ENCODE measurements around the gene CYB5D1.

The CYB5D1 gene

DNA sequence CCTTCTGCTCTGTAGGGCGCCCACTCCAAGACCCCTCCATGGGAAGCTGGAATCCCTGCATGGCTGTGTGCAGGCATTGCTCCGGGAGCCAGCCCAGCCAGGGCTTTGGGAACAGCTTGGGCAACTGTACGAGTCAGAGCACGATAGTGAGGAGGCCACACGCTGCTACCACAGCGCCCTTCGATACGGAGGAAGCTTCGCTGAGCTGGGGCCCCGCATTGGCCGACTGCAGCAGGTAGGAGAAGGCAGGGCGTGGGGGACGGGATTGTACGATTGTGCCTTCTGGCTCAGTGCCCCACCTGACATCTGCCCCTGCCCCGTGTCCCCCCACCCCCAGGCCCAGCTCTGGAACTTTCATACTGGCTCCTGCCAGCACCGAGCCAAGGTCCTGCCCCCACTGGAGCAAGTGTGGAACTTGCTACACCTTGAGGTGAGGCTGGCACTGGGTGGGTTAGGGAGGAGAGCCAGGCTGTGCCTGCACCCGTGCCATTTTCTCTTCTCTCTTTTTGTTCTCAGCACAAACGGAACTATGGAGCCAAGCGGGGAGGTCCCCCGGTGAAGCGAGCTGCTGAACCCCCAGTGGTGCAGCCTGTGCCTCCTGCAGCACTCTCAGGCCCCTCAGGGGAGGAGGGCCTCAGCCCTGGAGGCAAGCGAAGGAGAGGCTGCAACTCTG, 11.6 kb upstream of the CYB5D1 start:
- H3K36me3 Mint-ChIP-seq: peaks cover 2% of the 10 kb centered on the region

DNA sequence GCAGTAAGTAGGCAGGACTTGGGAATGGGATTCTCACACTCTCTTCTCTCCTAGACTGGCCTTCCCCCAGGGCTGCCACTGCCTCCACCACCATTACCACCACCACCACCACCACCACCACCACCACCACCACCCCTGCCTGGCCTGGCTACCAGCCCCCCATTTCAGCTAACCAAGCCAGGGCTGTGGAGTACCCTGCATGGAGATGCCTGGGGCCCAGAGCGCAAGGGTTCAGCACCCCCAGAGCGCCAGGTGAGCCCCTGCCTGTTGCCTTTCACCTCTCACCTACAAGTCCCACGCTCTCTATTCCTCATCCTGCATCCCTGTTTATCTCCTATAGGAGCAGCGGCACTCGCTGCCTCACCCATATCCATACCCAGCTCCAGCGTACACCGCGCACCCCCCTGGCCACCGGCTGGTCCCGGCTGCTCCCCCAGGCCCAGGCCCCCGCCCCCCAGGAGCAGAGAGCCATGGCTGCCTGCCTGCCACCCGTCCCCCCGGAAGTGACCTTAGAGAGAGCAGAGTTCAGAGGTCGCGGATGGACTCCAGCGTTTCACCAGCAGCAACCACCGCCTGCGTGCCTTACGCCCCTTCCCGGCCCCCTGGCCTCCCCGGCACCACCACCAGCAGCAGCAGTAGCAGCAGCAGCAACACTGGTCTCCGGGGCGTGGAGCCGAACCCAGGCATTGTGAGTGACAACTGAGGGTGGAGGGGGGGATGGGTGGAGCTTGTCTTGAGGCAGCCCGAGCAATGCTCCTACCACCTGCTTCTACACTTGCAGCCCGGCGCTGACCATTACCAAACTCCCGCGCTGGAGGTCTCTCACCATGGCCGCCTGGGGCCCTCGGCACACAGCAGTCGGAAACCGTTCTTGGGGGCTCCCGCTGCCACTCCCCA, 10.8 kb upstream of the CYB5D1 start:
- no peaks in the 10 kb centered on the region for H3K9me3 Mint-ChIP-seq (ENCODE audit: low read depth)
- peaks cover 2% of the 10 kb centered on the region for H3K36me3 Mint-ChIP-seq
- peak overlapping the region; percentile 95 for H3K4me3 Mint-ChIP-seq
- peak overlapping the region; percentile 66 for H3K27ac Mint-ChIP-seq
- peaks cover 34% of the 10 kb centered on the region for H3K4me1 Mint-ChIP-seq (ENCODE audit: low read depth)
- H3K27me3 Mint-ChIP-seq: no peaks in the 10 kb centered on the region

More for the DNA sequence above, 11.6 kb upstream of the CYB5D1 start:
- Mint-ChIP-seq H3K4me1 (ENCODE audit: low read depth) (peaks cover 30% of the 10 kb centered on the region), H3K4me3 (peak overlapping the region; percentile 95), H3K27me3 (no peaks in the 10 kb centered on the region), H3K27ac (peak overlapping the region; percentile 66), H3K9me3 (ENCODE audit: low read depth) (no peaks in the 10 kb centered on the region)

DNA sequence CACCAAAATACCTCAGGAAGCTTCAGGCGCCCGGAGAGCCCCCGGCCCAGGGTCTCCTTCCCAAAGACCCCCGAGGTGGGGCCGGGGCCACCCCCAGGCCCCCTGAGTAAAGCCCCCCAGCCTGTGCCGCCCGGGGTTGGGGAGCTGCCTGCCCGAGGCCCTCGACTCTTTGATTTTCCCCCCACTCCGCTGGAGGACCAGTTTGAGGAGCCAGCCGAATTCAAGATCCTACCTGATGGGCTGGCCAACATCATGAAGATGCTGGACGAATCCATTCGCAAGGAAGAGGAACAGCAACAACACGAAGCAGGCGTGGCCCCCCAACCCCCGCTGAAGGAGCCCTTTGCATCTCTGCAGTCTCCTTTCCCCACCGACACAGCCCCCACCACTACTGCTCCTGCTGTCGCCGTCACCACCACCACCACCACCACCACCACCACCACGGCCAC, 9.6 kb upstream of the CYB5D1 start:
- Mint-ChIP-seq H3K9me3 (ENCODE audit: low read depth) (no peaks in the 10 kb centered on the region), H3K4me3 (peak overlapping the region; percentile 58), H3K4me1 (ENCODE audit: low read depth) (peaks cover 35% of the 10 kb centered on the region), H3K27me3 (no peaks in the 10 kb centered on the region), H3K36me3 (peaks cover 2% of the 10 kb centered on the region), H3K27ac (no peak overlapping the region)

DNA sequence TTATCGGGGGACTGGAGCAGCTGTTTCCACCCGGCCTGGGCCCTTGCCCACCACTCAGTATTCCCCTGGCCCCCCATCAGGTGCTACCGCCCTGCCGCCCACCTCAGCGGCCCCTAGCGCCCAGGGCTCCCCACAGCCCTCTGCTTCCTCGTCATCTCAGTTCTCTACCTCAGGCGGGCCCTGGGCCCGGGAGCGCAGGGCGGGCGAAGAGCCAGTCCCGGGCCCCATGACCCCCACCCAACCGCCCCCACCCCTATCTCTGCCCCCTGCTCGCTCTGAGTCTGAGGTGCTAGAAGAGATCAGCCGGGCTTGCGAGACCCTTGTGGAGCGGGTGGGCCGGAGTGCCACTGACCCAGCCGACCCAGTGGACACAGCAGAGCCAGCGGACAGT, 9.1 kb upstream of the CYB5D1 start:
- H3K4me1 Mint-ChIP-seq (ENCODE audit: low read depth): peaks cover 36% of the 10 kb centered on the region
- no peaks in the 10 kb centered on the region for H3K9me3 Mint-ChIP-seq (ENCODE audit: low read depth)
- H3K27me3 Mint-ChIP-seq: no peaks in the 10 kb centered on the region
- no peak overlapping the region for H3K4me3 Mint-ChIP-seq
- H3K36me3 Mint-ChIP-seq: peaks cover 2% of the 10 kb centered on the region
- no peak overlapping the region for H3K27ac Mint-ChIP-seq

DNA sequence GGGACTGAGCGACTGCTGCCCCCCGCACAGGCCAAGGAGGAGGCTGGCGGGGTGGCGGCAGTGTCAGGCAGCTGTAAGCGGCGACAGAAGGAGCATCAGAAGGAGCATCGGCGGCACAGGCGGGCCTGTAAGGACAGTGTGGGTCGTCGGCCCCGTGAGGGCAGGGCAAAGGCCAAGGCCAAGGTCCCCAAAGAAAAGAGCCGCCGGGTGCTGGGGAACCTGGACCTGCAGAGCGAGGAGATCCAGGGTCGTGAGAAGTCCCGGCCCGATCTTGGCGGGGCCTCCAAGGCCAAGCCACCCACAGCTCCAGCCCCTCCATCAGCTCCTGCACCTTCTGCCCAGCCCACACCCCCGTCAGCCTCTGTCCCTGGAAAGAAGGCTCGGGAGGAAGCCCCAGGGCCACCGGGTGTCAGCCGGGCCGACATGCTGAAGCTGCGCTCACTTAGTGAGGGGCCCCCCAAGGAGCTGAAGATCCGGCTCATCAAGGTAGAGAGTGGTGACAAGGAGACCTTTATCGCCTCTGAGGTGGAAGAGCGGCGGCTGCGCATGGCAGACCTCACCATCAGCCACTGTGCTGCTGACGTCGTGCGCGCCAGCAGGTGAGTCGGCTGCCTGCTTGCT, 8.6 kb upstream of the CYB5D1 start:
- peaks cover 4% of the 10 kb centered on the region for H3K36me3 Mint-ChIP-seq
- no peaks in the 10 kb centered on the region for H3K9me3 Mint-ChIP-seq (ENCODE audit: low read depth)
- peak overlapping the region; percentile 76 for H3K4me3 Mint-ChIP-seq
- no peak overlapping the region for H3K27ac Mint-ChIP-seq
- H3K4me1 Mint-ChIP-seq (ENCODE audit: low read depth): peaks cover 39% of the 10 kb centered on the region
- H3K27me3 Mint-ChIP-seq: no peaks in the 10 kb centered on the region

DNA sequence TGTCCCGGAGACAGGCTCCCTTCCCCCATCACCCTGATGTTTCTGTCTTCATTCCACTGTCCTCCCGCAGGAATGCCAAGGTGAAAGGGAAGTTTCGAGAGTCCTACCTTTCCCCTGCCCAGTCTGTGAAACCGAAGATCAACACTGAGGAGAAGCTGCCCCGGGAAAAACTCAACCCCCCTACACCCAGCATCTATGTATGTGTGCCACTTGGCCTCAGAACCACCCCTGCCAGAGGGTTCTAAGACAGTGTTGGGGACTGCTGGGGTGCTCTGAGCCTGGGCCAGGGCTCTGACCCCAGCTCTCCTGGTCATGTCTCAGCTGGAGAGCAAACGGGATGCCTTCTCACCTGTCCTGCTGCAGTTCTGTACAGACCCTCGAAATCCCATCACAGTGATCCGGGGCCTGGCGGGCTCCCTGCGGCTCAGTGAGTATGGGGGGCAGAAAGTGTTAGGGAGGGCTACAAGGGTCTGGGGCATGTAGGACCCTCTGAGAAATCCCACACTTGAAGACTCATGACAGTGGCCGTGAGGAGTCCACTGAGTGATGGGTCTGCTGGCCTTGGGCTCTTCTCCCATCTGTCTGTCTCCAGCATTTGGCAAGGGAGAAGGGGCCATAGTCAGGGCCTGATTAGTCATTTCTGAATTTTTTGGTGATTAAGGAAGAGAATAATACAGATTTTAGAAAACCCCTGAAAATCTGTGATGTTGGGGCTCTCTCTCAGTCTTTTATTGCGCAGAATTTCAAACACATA, 7.9 kb upstream of the CYB5D1 start:
- Mint-ChIP-seq H3K9me3 (ENCODE audit: low read depth) (no peaks in the 10 kb centered on the region), H3K4me1 (ENCODE audit: low read depth) (peaks cover 39% of the 10 kb centered on the region), H3K36me3 (peaks cover 4% of the 10 kb centered on the region), H3K27me3 (no peaks in the 10 kb centered on the region), H3K4me3 (peak overlapping the region; percentile 76), H3K27ac (peak overlapping the region; percentile 82)

DNA sequence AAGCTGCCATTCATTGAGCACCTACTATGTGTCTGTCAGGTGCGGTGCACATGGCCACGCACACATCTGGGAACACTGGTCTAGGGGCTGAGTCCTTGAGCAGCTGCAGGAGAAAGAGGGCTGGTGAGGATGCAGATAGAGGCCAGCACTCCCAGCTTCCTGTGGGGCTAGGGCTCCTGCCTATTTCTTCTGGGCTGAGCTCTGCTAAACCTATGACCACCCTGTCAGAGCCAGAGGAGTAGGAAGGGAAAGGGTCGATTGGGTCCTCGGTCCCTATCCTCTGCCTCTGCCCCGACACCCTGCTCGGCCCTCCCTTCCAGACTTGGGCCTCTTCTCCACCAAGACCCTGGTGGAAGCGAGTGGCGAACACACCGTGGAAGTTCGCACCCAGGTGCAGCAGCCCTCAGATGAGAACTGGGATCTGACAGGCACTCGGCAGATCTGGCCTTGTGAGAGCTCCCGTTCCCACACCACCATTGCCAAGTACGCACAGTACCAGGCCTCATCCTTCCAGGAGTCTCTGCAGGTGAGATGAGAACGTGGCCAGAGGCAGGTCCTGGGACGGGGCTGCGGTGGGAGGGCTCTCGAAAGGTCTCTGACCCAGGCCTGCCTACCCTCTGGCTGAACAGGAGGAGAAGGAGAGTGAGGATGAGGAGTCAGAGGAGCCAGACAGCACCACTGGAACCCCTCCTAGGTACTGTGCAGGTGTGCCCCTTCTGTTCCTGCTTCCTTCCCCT, 6.9 kb upstream of the CYB5D1 start:
- H3K36me3 Mint-ChIP-seq: peaks cover 5% of the 10 kb centered on the region
- peaks cover 39% of the 10 kb centered on the region for H3K4me1 Mint-ChIP-seq (ENCODE audit: low read depth)

DNA sequence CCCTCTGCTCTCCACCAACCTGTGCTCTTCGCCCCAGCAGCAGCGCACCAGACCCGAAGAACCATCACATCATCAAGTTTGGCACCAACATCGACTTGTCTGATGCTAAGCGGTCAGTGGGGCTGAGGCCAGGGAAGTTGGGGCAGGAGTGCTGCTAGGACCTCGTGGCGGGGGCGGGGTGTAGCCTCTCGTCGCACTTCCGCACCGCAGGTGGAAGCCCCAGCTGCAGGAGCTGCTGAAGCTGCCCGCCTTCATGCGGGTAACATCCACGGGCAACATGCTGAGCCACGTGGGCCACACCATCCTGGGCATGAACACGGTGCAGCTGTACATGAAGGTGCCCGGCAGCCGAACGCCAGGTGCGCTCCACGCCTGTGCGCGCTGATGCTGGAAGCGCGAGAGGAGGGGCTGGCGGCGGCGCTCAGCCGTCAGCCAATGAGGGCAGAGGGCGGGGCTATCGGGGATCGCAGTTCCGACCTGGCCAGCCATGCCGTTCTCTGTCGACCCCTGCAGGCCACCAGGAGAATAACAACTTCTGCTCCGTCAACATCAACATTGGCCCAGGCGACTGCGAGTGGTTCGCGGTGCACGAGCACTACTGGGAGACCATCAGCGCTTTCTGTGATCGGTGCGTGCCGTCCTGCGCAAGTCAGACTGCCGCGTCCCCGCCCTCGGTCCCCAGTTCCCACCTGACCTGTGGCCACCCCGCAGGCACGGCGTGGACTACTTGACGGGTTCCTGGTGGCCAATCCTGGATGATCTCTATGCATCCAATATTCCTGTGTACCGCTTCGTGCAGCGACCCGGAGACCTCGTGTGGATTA, 6.2 kb upstream of the CYB5D1 start:
- peak overlapping the region; percentile 76 for H3K4me3 Mint-ChIP-seq
- no peaks in the 10 kb centered on the region for H3K27me3 Mint-ChIP-seq
- H3K36me3 Mint-ChIP-seq: peaks cover 5% of the 10 kb centered on the region
- peaks cover 36% of the 10 kb centered on the region for H3K4me1 Mint-ChIP-seq (ENCODE audit: low read depth)
- no peaks in the 10 kb centered on the region for H3K9me3 Mint-ChIP-seq (ENCODE audit: low read depth)
- peak overlapping the region; percentile 4 for H3K27ac Mint-ChIP-seq

More for the DNA sequence above, 6.9 kb upstream of the CYB5D1 start:
- Mint-ChIP-seq H3K4me3 (peak overlapping the region; percentile 76), H3K9me3 (ENCODE audit: low read depth) (no peaks in the 10 kb centered on the region), H3K27me3 (no peaks in the 10 kb centered on the region), H3K27ac (peak overlapping the region; percentile 77)

DNA sequence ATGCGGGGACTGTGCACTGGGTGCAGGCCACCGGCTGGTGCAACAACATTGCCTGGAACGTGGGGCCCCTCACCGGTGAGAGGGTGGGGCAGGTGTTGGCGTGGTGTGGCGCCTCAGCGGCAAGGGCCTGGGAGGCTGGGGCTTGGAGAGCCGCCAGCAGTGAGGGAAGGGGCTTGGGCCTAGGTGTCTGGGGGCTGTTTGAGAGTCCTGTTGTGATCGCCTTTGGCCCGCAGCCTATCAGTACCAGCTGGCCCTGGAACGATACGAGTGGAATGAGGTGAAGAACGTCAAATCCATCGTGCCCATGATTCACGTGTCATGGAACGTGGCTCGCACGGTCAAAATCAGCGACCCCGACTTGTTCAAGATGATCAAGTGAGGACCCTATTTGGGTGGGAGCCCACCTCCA, 5.5 kb upstream of the CYB5D1 start:
- peak overlapping the region; percentile 76 for H3K4me3 Mint-ChIP-seq
- H3K27me3 Mint-ChIP-seq: no peaks in the 10 kb centered on the region
- H3K9me3 Mint-ChIP-seq (ENCODE audit: low read depth): no peaks in the 10 kb centered on the region
- peaks cover 5% of the 10 kb centered on the region for H3K36me3 Mint-ChIP-seq
- H3K4me1 Mint-ChIP-seq (ENCODE audit: low read depth): peaks cover 34% of the 10 kb centered on the region
- H3K27ac Mint-ChIP-seq: peak overlapping the region; percentile 4

DNA sequence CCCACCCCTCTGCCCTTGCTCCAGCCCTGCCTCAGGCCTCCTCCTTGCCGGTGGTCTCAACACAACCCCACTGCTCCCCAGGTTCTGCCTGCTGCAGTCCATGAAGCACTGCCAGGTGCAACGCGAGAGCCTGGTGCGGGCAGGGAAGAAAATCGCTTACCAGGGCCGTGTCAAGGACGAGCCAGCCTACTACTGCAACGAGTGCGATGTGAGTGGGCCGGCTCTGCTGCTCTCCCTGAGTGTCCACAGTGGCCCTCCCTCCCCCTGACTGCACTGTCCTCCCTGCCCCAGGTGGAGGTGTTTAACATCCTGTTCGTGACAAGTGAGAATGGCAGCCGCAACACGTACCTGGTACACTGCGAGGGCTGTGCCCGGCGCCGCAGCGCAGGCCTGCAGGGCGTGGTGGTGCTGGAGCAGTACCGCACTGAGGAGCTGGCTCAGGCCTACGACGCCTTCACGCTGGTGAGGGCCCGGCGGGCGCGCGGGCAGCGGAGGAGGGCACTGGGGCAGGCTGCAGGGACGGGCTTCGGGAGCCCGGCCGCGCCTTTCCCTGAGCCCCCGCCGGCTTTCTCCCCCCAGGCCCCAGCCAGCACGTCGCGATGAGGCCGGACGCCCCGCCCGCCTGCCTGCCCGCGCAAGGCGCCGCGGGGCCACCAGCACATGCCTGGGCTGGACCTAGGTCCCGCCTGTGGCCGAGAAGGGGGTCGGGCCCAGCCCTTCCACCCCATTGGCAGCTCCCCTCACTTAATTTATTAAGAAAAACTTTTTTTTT, 4.7 kb upstream of the CYB5D1 start:
- Mint-ChIP-seq H3K4me3 (no peak overlapping the region), H3K27me3 (no peaks in the 10 kb centered on the region), H3K27ac (no peak overlapping the region), H3K36me3 (peaks cover 5% of the 10 kb centered on the region), H3K9me3 (ENCODE audit: low read depth) (no peaks in the 10 kb centered on the region), H3K4me1 (ENCODE audit: low read depth) (peaks cover 34% of the 10 kb centered on the region)

DNA sequence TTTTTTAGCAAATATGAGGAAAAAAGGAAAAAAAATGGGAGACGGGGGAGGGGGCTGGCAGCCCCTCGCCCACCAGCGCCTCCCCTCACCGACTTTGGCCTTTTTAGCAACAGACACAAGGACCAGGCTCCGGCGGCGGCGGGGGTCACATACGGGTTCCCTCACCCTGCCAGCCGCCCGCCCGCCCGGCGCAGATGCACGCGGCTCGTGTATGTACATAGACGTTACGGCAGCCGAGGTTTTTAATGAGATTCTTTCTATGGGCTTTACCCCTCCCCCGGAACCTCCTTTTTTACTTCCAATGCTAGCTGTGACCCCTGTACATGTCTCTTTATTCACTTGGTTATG, 4.1 kb upstream of the CYB5D1 start:
- Mint-ChIP-seq H3K4me3 (no peak overlapping the region), H3K4me1 (ENCODE audit: low read depth) (peaks cover 33% of the 10 kb centered on the region), H3K36me3 (peaks cover 5% of the 10 kb centered on the region), H3K27me3 (no peaks in the 10 kb centered on the region), H3K9me3 (ENCODE audit: low read depth) (no peaks in the 10 kb centered on the region), H3K27ac (no peak overlapping the region)

DNA sequence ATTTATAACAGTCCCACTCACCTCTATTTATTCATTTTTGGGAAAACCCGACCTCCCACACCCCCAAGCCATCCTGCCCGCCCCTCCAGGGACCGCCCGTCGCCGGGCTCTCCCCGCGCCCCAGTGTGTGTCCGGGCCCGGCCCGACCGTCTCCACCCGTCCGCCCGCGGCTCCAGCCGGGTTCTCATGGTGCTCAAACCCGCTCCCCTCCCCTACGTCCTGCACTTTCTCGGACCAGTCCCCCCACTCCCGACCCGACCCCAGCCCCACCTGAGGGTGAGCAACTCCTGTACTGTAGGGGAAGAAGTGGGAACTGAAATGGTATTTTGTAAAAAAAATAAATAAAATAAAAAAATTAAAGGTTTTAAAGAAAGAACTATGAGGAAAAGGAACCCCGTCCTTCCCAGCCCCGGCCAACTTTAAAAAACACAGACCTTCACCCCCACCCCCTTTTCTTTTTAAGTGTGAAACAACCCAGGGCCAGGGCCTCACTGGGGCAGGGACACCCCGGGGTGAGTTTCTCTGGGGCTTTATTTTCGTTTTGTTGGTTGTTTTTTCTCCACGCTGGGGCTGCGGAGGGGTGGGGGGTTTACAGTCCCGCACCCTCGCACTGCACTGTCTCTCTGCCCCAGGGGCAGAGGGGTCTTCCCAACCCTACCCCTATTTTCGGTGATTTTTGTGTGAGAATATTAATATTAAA, 3.6 kb upstream of the CYB5D1 start:
- no peaks in the 10 kb centered on the region for H3K27me3 Mint-ChIP-seq
- H3K4me3 Mint-ChIP-seq: no peak overlapping the region
- H3K9me3 Mint-ChIP-seq (ENCODE audit: low read depth): no peaks in the 10 kb centered on the region
- H3K27ac Mint-ChIP-seq: no peak overlapping the region
- H3K36me3 Mint-ChIP-seq: peaks cover 5% of the 10 kb centered on the region
- H3K4me1 Mint-ChIP-seq (ENCODE audit: low read depth): peaks cover 36% of the 10 kb centered on the region

Data from activated naive CD8-positive, alpha-beta T cell (primary cell).